T-helper 22 cell (primary cell): ENCODE results near the gene DENND1A.
"Not testable (repeated sequence)": the region's sequence is repeated elsewhere in the genome, so short reads cannot be mapped to it uniquely, and the experiment has no call there.

Source experiments
- DNase-seq: peaks from one replicate; pipeline ENCODE4 v3.0.0-alpha.2; 2020; ENCODE audit warnings: low read depth

DENND1A gene, protein sequence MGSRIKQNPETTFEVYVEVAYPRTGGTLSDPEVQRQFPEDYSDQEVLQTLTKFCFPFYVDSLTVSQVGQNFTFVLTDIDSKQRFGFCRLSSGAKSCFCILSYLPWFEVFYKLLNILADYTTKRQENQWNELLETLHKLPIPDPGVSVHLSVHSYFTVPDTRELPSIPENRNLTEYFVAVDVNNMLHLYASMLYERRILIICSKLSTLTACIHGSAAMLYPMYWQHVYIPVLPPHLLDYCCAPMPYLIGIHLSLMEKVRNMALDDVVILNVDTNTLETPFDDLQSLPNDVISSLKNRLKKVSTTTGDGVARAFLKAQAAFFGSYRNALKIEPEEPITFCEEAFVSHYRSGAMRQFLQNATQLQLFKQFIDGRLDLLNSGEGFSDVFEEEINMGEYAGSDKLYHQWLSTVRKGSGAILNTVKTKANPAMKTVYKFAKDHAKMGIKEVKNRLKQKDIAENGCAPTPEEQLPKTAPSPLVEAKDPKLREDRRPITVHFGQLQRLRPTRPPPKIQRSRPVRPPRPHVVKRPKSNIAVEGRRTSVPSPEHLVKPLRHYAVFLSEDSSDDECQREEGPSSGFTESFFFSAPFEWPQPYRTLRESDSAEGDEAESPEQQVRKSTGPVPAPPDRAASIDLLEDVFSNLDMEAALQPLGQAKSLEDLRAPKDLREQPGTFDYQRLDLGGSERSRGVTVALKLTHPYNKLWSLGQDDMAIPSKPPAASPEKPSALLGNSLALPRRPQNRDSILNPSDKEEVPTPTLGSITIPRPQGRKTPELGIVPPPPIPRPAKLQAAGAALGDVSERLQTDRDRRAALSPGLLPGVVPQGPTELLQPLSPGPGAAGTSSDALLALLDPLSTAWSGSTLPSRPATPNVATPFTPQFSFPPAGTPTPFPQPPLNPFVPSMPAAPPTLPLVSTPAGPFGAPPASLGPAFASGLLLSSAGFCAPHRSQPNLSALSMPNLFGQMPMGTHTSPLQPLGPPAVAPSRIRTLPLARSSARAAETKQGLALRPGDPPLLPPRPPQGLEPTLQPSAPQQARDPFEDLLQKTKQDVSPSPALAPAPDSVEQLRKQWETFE

DNA sequence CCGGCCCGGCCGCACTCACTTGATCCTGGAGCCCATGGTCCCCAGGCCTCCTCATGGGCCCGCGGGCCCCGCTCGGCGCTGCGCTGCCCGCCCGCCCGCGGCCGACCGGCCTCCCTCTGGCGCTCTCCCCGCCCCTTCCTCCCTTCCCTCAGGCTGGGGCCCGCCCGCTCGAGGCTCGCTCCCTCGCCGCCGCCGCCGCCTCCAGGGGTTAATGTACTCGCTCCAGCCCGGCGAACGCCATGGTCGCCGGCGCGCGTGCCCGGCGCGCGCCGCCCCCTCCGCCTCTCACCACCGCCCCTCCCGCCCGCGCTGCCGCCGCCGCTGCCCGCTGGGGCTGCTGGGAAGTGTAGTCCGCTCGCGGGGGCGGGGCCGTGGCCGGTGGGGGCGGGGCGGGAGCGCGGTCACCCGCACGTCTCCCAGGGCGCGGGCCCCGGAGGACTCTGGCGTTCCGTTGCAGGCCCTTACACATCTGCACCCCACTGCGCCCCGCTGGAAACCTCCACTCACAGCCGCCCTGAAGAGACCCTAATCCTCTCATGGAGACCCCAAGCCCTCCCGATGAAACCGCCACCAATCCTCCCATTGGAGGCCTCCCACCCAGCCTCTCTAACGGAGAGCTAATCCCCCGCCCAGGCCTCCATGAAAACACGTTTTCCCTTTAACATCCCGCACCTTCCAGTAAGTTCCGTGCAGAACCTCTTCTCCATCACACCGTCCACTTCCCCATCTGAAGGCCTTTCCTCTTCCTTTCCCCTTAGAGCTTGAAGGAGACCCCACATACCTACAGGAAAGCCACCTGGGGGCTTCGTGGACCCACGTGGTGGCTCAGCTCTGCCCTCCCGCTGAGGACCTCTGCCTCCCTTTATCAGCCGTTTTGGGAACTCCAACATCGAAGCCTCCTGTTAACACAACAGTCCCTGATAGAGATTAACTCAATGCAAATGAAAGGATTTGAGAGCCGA, at the start of gene DENND1A:
Gene DENND1A, minus strand, starts transcription at position 257 of the 962 bp plus-strand sequence. Its CDS starts 221 bp downstream, at position 36.
- DNase-seq, result peak; percentile 77

DNA sequence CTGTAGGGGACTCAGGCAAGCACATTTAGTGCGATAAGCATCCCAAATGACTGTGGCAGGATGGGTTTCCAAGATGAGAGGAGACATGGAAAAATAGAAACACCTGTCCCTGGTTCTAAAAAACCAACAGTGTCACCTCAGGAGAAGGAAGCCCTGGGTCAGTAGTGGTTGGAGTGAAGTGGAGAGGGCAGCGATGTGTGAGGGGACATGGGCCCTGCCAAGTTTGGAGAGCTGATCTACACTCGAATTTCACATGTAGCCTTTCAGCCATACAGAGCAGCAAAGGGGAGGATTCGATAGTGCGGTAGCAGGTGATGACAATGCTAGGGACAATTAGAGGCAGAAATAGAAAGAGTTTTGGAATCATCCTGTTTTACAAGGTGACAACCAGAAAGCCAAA, 49.1 kb upstream of the DENND1A start:
- DNase-seq, result no peak

DNA sequence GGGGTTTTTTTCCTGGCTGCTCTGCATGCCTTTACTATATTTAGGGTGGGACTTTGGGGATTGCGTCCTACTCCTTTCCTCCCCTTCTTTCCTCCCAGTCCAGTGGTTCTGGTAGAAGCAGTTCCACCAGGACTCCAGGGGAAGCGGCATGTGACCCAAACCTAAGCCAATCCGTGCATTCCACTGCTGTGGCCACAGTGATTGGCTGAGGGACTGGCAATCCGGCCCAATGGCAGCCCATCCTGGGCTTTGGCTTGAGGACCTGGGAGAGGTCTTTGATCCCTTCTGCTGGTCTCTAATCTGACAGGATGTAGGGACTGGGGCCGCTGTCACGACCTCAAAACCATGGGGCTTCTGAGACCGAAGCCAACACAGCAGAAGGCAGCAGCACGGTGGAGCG, 46.7 kb upstream of the DENND1A start:
- not testable (repeated sequence) for DNase-seq

DNA sequence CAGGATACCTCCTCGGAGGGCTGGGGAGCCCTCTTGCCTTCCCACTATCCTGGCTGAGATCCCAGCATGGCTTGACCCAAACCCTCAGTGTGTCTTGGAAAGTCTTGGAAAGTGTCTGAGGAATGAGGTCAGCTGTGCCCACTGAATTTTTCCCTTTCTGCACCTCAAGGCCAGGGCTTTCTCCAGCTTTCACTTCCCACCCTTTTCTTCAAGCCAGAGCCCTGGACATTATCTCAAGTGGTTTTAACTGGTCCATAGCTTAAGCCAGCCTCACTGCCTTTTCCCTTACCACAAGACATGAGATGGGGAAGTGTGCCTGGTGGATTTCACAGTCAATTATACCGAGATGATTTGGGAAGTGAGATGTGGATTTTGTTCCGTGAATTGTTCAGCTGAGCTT, 45.9 kb upstream of the DENND1A start:
- DNase-seq, result no peak

DNA sequence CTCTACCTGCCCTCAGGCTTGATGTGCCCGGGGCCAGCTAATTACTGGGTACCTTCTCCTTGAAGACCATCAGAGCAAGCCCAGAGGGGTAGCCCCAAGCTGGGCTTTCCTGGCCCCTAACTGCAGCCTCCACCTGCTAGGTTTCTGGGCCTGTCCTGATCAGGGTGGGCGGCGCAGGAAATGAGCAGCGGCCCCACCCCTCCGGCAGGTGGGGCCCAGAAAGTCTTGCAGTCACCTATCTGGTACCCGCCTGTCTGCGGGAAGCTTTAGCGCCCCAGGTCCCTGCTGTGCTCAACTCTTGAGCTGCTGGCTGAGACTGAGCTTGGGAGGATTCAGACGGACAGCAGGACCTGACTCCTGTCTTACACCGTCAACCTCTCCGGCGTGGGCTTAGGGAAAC, 44.5 kb upstream of the DENND1A start:
- DNase-seq, result no peak

DNA sequence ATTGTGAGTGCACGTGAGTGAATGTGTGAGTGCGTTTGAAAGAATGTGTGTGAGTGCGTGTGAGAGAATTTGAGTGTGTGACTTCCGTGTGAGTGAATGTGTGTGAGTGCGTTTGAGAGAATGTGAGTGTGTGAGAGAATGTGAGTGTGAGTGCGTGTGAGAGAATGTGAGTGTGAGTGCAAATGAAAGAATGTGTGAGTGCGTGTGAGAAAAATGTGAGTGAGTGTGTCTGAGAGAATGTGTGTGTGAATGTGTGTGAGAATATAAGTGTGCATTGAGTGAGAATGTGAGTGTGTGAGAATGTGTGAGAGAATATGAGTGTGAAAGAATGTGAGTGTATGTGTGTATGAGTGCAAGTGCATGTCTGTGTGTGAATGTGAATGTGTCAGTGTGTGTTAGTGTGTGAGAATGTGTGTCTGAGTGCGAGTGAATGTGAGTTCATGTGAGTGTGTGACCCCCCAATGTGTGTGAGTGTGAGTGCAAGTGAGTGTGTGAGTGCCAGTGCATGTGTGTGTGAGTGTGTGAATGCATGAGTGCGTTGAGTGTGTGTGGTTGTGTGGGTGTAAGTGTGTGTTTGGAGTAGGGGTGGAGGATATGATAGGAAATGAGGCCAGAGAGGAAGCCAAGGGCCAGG, 43.8 kb upstream of the DENND1A start:
- no peak for DNase-seq

DNA sequence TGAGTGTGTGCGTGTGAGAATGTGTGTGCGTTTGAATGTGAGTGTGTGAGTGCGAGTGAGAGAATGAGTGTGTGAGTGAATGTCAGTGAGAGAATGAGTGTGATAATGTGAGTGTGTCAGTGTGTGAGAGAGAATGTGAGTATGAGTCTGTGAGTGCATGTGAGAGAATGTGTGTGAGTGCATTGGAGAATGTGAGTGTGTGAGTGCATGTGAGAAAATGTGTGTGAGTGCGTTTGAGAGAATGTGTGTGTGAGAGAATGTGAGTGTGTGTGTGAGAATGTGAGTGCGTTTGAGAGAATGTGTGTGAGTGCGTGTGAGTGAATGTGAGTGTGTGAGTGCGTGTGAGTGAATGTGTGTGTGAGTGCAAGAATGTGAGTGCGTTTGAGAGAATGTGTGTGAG, 42.7 kb upstream of the DENND1A start:
- DNase-seq, result no peak

DNA sequence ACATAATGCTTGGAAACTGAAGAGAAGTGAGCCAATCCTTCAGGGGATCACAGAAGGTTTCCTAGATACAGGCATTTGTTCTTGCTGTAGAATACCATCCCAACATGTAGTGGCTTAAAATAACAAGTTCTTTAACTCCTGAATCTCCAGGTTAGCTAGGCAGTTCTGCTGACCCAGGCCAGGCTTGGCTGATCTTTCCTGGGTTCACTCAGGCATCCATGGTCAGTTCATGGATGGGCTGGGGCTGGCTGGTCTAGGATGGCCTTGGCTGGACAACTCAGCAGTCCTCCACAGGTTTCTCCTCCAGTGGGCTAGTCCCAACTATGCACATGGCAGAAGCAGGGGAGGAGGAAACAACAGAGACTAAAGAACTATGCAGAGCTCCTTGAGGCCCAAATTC, 37.4 kb upstream of the DENND1A start:
- no peak for DNase-seq

DNA sequence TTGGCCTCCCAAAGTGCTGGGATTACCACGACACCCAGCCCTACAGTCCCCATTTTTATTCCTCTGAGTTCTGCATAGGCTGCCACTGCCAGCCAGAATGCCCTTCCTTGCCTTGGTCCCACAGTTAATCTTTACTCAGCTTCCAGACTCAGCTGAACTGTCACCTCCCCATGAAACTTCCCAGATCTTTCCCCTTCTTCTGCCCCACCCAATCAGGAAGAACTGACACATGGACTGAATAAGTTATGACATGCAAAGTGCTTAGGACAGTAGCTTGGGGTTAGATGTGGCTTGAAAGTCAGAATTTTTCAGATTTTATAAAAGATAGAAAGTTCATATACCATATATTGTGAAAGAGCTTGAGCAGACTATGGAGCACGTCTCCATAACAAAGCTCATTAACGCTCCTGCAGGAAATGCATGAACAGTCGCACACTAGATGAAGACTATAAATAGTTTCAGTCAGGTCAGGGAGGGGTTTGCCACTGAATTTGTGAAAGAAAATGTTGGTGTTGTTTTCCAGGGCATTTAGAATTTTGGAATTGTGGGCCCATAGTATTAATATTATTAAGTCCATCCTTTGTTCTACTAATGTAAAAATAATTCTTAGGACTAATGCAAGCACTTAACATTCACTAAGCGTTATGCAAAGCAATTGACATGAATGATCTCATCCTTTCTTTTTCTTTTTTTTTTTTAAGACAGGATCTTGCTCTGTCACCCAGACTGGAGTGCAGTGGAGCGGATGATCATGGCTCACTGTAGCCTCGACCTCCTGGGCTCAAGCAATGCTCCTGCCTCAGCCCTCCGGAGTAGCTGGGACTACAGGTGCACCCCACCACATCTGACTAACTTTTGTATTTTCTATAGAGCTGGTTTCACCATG, 36.1 kb upstream of the DENND1A start:
- DNase-seq, result no peak

DNA sequence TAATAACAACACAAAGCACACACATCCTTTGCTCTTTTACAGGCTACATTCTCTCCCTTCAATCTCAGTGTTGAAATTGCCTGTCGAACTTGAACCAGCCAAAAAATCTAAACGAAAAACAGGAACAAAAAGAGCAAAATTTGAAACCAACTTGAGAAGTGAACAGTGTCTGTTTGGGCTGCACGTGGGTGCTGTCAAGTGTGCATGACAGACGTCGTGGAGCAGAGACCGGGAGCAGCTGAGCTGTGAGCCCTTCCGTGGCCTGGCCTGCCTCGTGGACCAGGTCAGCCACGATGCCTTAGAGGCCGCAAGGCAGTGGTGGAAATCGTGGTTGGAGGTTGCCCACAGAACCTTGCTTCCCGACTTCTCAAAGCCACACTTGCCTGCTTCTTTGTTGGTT, 34.8 kb upstream of the DENND1A start:
- no peak for DNase-seq

DNA sequence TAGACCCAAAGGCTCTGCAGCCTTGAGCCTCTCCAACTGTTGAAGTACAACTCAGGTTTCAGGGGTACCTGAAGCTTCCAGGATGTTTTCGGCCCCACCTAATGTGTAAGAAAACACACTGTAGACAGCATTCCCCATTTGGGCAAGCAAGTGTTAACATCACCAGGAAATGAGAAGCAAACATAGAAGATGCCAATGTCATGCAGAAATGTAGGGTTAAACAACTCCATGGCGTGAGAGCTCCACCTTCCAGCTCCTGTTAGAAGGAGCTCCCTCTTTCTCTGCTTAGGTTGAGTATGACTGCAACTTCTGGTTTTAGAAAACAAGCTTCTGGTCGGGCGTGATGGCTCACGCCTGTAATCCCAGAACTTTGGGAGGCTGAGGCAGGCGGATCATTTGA, 31.0 kb upstream of the DENND1A start:
- DNase-seq, result no peak

DNA sequence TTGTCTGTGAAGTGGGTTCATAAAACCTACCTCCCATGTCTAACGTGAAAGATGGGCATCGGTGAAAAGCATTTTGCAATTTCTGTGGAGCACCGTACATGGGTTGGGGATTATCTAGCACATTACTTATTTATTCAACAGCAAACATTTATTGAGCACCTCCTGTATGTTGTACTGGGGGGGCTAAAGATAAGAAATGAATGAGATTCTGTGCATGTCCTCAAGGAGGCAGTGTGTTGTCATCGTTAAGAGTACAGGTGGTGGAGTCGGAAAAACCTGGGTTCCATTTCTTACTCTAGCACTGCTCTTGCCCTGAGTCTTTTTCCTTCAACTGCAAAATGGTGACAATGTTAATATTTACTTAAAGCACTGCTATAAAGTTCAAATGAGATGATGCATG, 30.4 kb upstream of the DENND1A start:
- no peak for DNase-seq

DNA sequence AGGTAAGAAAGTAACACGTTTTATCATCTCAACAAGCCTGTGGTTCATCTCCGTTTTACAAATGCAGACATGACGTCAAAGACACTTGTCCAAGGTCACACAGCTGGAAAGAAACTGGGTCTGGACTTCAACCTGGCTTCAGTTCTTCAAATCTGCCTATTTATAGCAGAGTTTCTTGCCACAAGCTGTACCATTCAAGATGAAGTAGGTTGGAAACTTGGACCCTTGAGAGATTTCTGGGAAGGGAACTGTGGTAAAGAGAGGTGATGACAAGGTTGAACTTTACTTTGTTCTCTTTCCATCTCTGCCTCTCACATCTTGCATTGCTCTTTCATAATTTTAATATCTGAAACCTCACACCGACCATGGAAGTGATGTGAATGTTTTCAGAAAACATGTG, 29.9 kb upstream of the DENND1A start:
- no peak for DNase-seq

DNA sequence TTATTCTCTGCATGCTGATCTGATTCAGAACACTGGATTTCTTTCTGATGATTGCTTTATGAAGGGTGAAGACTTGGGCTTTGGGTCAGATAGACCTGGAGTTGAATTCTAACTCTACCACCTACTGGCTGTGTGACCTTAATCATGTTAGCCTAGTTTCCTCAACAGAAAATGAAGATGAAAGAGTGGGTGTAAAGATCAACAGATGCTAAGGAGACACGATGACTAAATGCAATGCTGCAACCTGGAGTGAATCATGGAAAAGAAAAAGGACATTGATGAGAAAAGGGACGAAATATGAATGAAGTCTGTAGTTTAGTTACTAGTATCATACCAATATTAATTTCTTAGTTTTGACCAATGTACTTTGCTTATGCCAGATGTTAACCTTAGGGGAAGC, 27.8 kb upstream of the DENND1A start:
- no peak for DNase-seq

DNA sequence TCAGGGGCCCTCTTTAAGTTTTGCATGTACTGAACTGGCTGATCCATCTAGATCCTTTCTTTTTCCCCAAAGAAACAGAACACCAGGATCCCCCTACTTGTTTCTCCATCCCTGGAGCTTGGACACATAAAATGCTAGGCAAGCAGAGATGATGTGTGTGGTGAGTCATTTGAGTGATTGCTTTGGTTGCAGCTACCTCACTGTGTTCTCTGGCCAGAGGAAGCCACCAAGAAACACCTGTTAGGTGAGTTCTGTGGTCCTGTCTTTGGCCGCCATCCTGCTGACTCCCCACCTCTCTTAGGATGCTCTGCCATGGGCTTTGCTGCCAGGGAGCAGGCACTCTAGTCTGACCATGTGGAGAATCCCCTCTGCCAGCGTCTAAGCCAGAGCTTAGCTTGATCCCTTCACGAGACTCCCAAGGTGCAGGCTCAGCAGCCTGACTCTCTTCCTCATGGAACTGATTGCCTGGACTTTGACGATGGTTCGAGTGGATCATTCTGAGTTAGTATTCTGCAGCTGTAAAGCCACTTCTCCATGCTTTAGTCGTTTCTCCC, 27.3 kb upstream of the DENND1A start:
- no peak for DNase-seq

DNA sequence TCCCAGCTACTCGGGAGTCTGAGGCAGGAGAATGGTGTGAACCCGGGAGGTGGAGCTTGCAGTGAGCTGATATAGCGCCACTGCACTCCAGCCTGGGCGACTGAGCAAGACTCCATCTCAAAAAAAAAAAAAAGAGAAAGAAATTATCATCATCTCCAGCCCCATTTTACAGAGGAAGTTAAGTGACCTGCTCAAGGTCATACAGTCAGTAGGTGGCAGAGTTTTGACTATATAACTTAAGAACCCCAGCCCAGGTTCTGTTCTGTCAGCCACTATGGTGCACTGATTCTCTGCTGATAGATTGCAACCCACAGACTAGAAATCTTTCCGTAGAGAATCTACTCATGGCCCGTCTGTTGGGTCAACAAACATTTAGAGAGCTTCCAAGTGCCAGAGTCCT, 25.7 kb upstream of the DENND1A start:
- DNase-seq, result no peak

DNA sequence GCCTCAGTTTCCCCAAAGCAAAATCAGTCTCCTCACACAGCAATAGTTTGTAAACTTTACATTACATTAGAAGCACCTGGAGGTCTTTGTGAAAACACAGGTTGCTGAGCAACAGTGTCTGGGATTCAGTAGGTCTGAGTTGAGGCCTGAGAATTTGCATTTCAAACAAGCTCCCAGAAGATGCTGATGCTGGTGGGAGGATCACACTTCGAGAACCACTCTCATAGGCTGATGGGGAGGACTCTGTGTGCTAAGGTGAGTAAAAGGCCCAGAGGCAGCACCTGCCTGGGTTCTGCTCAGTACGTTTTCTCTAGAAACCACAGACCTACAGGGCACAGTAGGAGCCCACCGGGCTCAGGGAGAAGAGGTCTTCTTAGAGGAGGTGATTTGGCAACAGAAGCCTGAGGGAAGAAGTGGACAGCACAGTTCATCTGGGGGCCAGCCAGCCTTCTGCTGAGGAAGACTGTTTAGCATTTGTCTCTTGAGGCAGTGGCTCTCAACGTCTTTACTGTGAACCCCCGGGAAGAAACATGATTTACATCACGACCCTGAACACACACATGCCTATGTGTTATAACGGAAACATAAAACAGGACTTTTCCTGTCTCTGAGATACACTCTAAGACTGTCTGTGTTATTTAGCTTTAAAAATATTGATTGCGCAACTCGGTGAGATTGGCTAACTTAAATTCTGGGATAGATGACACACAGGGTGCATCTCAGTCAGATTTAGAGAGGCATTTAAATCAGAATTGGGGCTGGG, 24.8 kb upstream of the DENND1A start:
- DNase-seq, result no peak

DNA sequence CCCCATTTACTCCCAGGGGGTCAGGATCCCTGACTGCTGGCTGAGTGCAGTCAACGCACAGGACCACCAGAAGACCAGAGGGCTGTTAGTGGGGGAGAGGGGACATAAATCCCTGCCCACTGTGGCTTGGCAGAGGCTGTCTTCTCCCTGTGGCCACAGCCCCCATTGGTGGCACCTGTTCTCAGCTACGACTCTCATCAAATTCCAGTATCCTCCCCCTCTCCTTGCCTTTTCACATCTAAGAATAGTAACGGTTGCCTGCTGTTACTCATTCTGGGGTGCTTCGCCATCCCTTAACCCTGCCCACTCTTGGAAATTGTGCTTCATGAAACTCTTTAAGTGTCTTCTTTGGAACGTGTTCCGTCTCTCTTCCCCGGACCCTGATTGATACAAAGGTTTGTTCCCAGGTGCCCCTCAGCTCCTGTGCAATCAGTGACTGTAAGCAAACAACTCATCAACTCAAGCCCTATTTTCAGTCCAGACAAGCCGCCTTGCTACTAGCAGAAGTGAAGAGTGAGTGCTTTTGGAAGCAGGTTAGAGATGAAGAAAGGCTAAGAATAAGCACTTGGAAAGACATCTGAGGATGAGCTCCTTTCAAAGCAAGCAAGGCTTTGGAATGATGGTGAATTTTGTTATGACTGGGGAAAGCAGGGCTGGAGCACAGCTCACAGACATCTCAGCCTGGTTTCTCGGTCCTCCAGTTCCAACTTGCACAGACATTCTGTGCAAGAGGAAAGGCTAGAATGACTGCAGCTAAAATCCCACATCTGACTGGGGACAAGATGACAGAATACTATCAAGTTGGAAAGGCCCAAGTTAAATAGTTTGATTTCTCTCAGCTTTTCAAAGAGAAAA, 22.9 kb upstream of the DENND1A start:
- no peak for DNase-seq
